Measurements from ENCODE around the gene STXBP6.

The STXBP6 gene

DNA sequence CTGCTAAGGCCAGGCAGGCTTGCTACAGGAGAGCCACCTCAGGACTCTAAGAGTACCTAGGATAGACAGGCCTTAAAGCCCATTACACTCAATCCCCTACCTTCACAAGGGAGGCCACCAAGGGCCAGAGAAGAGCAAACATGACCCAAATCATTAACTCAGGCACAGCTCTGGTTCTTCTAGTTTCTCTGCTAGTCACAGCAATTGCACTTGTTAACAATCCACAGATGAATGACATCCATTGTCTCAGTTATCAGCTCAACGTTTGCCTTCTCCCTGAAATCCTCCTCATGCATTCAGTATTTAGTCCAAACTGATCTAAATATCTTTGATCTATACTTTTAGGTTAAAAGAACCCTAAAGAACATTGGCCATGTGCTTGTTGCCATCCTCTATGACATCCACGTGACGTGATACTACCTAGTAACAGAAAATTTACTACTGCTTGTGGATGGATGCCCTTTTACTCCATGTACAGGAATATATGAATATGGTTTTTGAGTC is 164.5 kb downstream of the STXBP6 start:
- no peak for TF ChIP-seq RARB (CRISPR knock-in tag; IDR thresholded peaks at IDR 0.05)
- no peak for ATAC-seq

DNA sequence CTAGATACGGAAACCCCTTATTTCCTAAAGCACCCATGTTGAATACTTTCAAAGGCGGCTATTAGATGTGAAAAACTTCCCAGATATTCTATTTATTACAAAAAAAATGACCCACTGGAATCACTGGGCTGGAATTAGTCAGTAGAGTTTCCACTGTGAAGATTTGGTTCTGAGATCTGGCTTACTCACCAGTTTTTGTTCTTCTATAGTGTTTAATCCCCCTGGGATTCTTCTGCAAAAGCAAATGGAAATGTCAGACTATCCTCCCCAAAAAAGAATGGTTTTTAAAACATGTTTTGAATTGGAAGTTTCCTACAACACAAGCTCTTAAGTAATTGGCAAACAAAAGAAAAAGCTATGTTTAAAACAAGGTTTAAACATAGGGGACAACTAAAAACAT is 166.4 kb downstream of the STXBP6 start:
- ATAC-seq, result no peak
- TF ChIP-seq RARB (CRISPR knock-in tag; IDR thresholded peaks at IDR 0.05) (no peak), SNAI2 (CRISPR knock-in tag; IDR thresholded peaks at IDR 0.05) (no peak), BACH2 (CRISPR knock-in tag; IDR thresholded peaks at IDR 0.05; ENCODE audit: borderline replicate concordance) (no peak), ISL1 (CRISPR knock-in tag; IDR thresholded peaks at IDR 0.05) (no peak), ZFP3 (CRISPR knock-in tag; IDR thresholded peaks at IDR 0.05) (no peak), ZNF8 (CRISPR knock-in tag; IDR thresholded peaks at IDR 0.05) (no peak), ZNF70 (CRISPR knock-in tag; IDR thresholded peaks at IDR 0.05) (no peak), GLIS3 (CRISPR knock-in tag; IDR thresholded peaks at IDR 0.05) (no peak), ZFP30 (CRISPR knock-in tag; IDR thresholded peaks at IDR 0.05) (no peak), ZC3H10 (CRISPR knock-in tag; IDR thresholded peaks at IDR 0.05) (no peak), TOX (CRISPR knock-in tag; IDR thresholded peaks at IDR 0.05; ENCODE audit: borderline replicate concordance) (no peak)
- TF ChIP-seq, protein P1, sequence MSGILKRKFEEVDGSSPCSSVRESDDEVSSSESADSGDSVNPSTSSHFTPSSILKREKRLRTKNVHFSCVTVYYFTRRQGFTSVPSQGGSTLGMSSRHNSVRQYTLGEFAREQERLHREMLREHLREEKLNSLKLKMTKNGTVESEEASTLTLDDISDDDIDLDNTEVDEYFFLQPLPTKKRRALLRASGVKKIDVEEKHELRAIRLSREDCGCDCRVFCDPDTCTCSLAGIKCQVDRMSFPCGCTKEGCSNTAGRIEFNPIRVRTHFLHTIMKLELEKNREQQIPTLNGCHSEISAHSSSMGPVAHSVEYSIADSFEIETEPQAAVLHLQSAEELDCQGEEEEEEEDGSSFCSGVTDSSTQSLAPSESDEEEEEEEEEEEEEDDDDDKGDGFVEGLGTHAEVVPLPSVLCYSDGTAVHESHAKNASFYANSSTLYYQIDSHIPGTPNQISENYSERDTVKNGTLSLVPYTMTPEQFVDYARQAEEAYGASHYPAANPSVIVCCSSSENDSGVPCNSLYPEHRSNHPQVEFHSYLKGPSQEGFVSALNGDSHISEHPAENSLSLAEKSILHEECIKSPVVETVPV (CRISPR knock-in tag; IDR thresholded peaks at IDR 0.05), result no peak
- TF ChIP-seq, protein P2, sequence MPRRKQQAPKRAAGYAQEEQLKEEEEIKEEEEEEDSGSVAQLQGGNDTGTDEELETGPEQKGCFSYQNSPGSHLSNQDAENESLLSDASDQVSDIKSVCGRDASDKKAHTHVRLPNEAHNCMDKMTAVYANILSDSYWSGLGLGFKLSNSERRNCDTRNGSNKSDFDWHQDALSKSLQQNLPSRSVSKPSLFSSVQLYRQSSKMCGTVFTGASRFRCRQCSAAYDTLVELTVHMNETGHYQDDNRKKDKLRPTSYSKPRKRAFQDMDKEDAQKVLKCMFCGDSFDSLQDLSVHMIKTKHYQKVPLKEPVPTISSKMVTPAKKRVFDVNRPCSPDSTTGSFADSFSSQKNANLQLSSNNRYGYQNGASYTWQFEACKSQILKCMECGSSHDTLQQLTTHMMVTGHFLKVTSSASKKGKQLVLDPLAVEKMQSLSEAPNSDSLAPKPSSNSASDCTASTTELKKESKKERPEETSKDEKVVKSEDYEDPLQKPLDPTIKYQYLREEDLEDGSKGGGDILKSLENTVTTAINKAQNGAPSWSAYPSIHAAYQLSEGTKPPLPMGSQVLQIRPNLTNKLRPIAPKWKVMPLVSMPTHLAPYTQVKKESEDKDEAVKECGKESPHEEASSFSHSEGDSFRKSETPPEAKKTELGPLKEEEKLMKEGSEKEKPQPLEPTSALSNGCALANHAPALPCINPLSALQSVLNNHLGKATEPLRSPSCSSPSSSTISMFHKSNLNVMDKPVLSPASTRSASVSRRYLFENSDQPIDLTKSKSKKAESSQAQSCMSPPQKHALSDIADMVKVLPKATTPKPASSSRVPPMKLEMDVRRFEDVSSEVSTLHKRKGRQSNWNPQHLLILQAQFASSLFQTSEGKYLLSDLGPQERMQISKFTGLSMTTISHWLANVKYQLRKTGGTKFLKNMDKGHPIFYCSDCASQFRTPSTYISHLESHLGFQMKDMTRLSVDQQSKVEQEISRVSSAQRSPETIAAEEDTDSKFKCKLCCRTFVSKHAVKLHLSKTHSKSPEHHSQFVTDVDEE (CRISPR knock-in tag; IDR thresholded peaks at IDR 0.05), result no peak
- TF ChIP-seq, protein P3, sequence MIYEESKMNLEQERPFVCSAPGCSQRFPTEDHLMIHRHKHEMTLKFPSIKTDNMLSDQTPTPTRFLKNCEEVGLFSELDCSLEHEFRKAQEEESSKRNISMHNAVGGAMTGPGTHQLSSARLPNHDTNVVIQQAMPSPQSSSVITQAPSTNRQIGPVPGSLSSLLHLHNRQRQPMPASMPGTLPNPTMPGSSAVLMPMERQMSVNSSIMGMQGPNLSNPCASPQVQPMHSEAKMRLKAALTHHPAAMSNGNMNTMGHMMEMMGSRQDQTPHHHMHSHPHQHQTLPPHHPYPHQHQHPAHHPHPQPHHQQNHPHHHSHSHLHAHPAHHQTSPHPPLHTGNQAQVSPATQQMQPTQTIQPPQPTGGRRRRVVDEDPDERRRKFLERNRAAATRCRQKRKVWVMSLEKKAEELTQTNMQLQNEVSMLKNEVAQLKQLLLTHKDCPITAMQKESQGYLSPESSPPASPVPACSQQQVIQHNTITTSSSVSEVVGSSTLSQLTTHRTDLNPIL (CRISPR knock-in tag; IDR thresholded peaks at IDR 0.05; ENCODE audit: low read depth), result no peak
- TF ChIP-seq, protein P4, sequence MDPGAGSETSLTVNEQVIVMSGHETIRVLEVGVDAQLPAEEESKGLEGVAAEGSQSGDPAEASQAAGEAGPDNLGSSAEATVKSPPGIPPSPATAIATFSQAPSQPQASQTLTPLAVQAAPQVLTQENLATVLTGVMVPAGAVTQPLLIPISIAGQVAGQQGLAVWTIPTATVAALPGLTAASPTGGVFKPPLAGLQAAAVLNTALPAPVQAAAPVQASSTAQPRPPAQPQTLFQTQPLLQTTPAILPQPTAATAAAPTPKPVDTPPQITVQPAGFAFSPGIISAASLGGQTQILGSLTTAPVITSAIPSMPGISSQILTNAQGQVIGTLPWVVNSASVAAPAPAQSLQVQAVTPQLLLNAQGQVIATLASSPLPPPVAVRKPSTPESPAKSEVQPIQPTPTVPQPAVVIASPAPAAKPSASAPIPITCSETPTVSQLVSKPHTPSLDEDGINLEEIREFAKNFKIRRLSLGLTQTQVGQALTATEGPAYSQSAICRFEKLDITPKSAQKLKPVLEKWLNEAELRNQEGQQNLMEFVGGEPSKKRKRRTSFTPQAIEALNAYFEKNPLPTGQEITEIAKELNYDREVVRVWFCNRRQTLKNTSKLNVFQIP (CRISPR knock-in tag; IDR thresholded peaks at IDR 0.05; ENCODE audit: borderline replicate concordance, low read depth), result no peak
- TF ChIP-seq, protein P5, sequence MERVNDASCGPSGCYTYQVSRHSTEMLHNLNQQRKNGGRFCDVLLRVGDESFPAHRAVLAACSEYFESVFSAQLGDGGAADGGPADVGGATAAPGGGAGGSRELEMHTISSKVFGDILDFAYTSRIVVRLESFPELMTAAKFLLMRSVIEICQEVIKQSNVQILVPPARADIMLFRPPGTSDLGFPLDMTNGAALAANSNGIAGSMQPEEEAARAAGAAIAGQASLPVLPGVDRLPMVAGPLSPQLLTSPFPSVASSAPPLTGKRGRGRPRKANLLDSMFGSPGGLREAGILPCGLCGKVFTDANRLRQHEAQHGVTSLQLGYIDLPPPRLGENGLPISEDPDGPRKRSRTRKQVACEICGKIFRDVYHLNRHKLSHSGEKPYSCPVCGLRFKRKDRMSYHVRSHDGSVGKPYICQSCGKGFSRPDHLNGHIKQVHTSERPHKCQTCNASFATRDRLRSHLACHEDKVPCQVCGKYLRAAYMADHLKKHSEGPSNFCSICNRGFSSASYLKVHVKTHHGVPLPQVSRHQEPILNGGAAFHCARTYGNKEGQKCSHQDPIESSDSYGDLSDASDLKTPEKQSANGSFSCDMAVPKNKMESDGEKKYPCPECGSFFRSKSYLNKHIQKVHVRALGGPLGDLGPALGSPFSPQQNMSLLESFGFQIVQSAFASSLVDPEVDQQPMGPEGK (CRISPR knock-in tag; IDR thresholded peaks at IDR 0.05; ENCODE audit: borderline replicate concordance), result no peak

DNA sequence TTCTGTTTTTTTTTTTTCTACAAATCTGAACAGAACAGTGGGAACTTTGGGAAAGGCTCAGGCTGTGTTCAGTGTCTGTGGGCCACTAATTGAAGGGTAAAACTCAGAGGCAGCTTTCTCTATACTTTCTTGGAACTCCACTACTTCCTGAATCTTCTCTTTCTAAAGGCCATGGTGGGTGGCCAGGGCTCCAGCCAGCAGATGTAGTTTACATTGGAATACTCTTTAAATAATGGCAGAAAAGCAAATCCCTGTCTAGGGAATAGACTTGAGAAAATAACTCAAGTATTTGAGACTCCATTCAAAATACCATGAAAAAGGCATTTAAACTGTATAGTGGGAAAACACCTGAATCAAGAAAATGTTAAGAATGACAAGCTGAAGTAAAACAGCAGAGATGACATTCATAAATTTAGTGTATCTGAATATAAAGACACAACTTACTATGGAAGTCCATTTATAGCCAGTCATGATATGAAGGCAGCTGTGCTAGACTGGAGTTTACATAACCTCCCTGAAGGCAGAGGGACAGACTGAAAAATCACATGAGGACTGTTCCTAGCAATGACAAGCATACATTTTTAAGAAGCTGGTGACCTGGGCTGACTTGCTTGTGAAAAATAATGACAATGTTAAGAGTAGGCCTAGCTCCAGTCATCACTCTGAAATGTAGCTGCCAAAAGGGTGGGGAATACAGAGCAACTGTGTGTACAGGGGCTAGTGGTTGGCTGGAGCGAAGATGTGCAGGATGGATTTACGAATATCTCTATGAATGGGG is 168.6 kb downstream of the STXBP6 start:
- ATAC-seq, result no peak
- TF ChIP-seq ZFP3 (CRISPR knock-in tag; IDR thresholded peaks at IDR 0.05) (no peak), ZNF565 (CRISPR knock-in tag; conservative IDR thresholded peaks at IDR 0.05; ENCODE audit: low read depth) (no peak), CSDC2 (CRISPR knock-in tag; IDR thresholded peaks at IDR 0.05) (no peak), TCF4 (CRISPR knock-in tag; IDR thresholded peaks at IDR 0.05; ENCODE audit: borderline replicate concordance) (no peak), ZC3H10 (CRISPR knock-in tag; IDR thresholded peaks at IDR 0.05) (no peak), RARB (CRISPR knock-in tag; IDR thresholded peaks at IDR 0.05) (no peak), ZFP30 (CRISPR knock-in tag; IDR thresholded peaks at IDR 0.05) (no peak), BACH2 (CRISPR knock-in tag; IDR thresholded peaks at IDR 0.05; ENCODE audit: borderline replicate concordance) (no peak)
- TF ChIP-seq, protein P5 (CRISPR knock-in tag; IDR thresholded peaks at IDR 0.05; ENCODE audit: borderline replicate concordance), result no peak
- TF ChIP-seq, protein P1 (CRISPR knock-in tag; IDR thresholded peaks at IDR 0.05), result no peak
- TF ChIP-seq, protein P4 (CRISPR knock-in tag; IDR thresholded peaks at IDR 0.05; ENCODE audit: borderline replicate concordance, low read depth), result no peak
